Muscle layer of colon (tissue), 2 donors: ENCODE measurements around the gene NHLRC3.

ENCODE experiments used
- H3K27ac ChIP-seq: one replicate; pipeline ENCODE4 v1.7.0; 2013; ENCODE audit warnings: low read depth, mild to moderate bottlenecking, low read length, moderate library complexity
- H3K27me3 ChIP-seq, 2 donors: one replicate each; pipeline ENCODE4 v1.7.0; 2013; ENCODE audit warnings: low read length in 2 of 2, mild to moderate bottlenecking in 2 of 2; ENCODE audit not compliant: insufficient read depth in 2 of 2, control insufficient read depth in 1 of 2
- H3K36me3 ChIP-seq: one replicate; pipeline ENCODE4 v1.7.0; 2013; ENCODE audit warnings: mild to moderate bottlenecking, low read length; ENCODE audit not compliant: insufficient read depth
- H3K4me1 ChIP-seq: one replicate; pipeline ENCODE4 v1.7.0; 2013; ENCODE audit warnings: mild to moderate bottlenecking, low read length; ENCODE audit not compliant: insufficient read depth
- H3K4me3 ChIP-seq, 2 donors: one replicate each; pipeline ENCODE4 v1.7.0; 2013; ENCODE audit warnings: low read length in 2 of 2, low read depth in 1 of 2, mild to moderate bottlenecking in 1 of 2, moderate library complexity in 1 of 2
- H3K9ac ChIP-seq: one replicate; pipeline ENCODE4 v1.7.0; 2013; ENCODE audit warnings: low read length
- H3K9me3 ChIP-seq: one replicate; pipeline ENCODE4 v1.7.0; 2013; ENCODE audit warnings: mild to moderate bottlenecking, low read length
- donor health status: abdominal sarcoma.
- donor health status: Adenocarcinoma of cecum.

The NHLRC3 gene

GRCh38 chr13:39023761-39024160 is 14.5 kb upstream of the NHLRC3 start:
- Histone ChIP-seq H3K27me3 (no peaks in the 10 kb centered on the region), H3K4me3 (no peak overlapping the region), H3K27ac (no peak overlapping the region), H3K4me1 (no peaks in the 10 kb centered on the region), H3K9me3 (no peaks in the 10 kb centered on the region), H3K36me3 (peaks cover 54% of the 10 kb centered on the region), H3K9ac (no peak overlapping the region)

DNA sequence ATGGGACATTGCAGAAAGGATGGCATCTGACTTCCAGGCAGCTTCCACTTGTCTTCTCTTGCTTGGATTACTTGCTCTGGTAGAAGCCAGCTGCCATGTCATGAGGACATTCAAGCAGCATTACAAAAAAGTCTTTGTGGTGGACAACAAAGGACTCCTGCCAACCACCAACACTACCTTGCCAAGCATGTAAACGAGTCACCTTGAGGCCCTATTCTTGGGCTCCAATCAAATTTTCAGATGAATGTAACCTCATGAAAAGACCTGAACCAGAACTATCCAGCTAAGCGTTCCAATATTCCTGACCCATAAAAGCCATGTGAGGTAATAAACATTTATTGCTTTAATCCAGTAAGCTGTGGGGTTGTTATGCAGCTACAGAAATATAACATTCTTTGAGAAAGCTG is 12.8 kb upstream of the NHLRC3 start:
- Histone ChIP-seq H3K27ac (no peak overlapping the region), H3K4me1 (no peaks in the 10 kb centered on the region), H3K27me3 (no peaks in the 10 kb centered on the region), H3K4me3 (no peak overlapping the region), H3K9ac (no peak overlapping the region), H3K36me3 (peaks cover 55% of the 10 kb centered on the region), H3K9me3 (no peaks in the 10 kb centered on the region)

GRCh38 chr13:39032150-39032549 is 6.1 kb upstream of the NHLRC3 start:
- Histone ChIP-seq H3K27ac (no peak overlapping the region), H3K9ac (no peak overlapping the region), H3K36me3 (peaks cover 11% of the 10 kb centered on the region), H3K4me3 (no peak overlapping the region), H3K27me3 (no peaks in the 10 kb centered on the region), H3K4me1 (peaks cover 23% of the 10 kb centered on the region), H3K9me3 (no peaks in the 10 kb centered on the region)

- Histone ChIP-seq H3K27me3 (no peaks in the 10 kb centered on the region), H3K4me3 (no peak overlapping the region), H3K9me3 (no peaks in the 10 kb centered on the region), H3K9ac (no peak overlapping the region), H3K4me1 (peaks cover 24% of the 10 kb centered on the region), H3K27ac (no peak overlapping the region), H3K36me3 (no peaks in the 10 kb centered on the region)
Observed at GRCh38 chr13:39034085-39034484, 4.2 kb upstream of the NHLRC3 start.

DNA sequence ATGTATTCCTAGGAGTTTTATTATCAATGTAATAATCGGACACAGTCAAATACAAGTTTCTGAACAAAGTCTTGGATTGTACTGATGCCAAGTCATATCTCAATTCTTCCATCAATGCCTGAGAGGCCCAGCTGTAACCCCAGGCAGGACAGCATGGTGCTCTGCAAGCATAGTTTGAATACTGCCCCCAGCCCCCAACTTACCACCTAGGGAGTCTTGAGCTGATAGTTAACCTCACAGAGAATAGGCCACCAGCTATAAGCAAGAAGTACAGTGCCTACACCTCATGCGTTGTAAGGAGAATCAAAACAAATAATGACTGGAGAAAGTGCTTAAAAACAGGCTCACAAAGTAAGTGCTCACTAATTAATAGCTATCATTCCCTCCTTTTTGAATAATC is 3.1 kb upstream of the NHLRC3 start:
- no peaks in the 10 kb centered on the region for H3K9me3 ChIP-seq
- no peaks in the 10 kb centered on the region for H3K36me3 ChIP-seq
- peaks cover 29% of the 10 kb centered on the region for H3K4me1 ChIP-seq
- no peaks in the 10 kb centered on the region for H3K27me3 ChIP-seq
- peak overlapping the region in 1 of 2 donors; percentile 28 for H3K4me3 ChIP-seq
- no peak overlapping the region for H3K27ac ChIP-seq
- no peak overlapping the region for H3K9ac ChIP-seq

DNA sequence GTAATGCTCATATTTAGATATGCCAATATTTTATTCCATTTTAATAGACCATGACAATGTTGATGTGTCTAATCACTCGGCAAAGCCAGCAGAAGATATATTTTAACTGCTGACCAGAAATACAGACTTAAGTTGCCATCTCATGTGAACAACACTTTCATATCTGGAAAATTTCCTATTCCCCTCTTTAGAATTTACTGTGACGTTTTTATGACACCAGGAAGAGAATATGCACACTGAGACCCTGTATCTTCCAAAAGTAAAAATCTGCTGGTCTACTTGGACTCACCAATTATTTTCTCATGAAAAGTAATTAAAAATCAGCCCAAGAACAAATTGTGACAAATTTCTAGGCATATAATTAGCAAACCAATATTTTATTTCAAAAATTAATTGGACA is 2.5 kb upstream of the NHLRC3 start:
- no peak overlapping the region for H3K27ac ChIP-seq
- no peaks in the 10 kb centered on the region for H3K9me3 ChIP-seq
- H3K36me3 ChIP-seq, result no peaks in the 10 kb centered on the region
- H3K27me3 ChIP-seq, result no peaks in the 10 kb centered on the region
- peak overlapping the region in 1 of 2 donors; percentile 99 for H3K4me3 ChIP-seq
- H3K4me1 ChIP-seq, result peaks cover 33% of the 10 kb centered on the region
- no peak overlapping the region for H3K9ac ChIP-seq

GRCh38 chr13:39036212-39036611 is 2.0 kb upstream of the NHLRC3 start:
- H3K27me3 ChIP-seq, result no peaks in the 10 kb centered on the region
- peak overlapping the region; percentile 95 to 99 for H3K4me3 ChIP-seq
- H3K36me3 ChIP-seq, result no peaks in the 10 kb centered on the region
- H3K27ac ChIP-seq, result no peak overlapping the region
- H3K9me3 ChIP-seq, result no peaks in the 10 kb centered on the region
- H3K9ac ChIP-seq, result peak overlapping the region; percentile 84
- H3K4me1 ChIP-seq, result peaks cover 33% of the 10 kb centered on the region

- H3K4me3 ChIP-seq, result peak overlapping the region; percentile 95 to 99
- peaks cover 33% of the 10 kb centered on the region for H3K4me1 ChIP-seq
- H3K36me3 ChIP-seq, result no peaks in the 10 kb centered on the region
- peak overlapping the region; percentile 84 for H3K9ac ChIP-seq
- peak overlapping the region; percentile 81 for H3K27ac ChIP-seq
- no peaks in the 10 kb centered on the region for H3K27me3 ChIP-seq
- no peaks in the 10 kb centered on the region for H3K9me3 ChIP-seq
Observed at GRCh38 chr13:39037410-39037879, 811 bp upstream of the NHLRC3 start.

DNA sequence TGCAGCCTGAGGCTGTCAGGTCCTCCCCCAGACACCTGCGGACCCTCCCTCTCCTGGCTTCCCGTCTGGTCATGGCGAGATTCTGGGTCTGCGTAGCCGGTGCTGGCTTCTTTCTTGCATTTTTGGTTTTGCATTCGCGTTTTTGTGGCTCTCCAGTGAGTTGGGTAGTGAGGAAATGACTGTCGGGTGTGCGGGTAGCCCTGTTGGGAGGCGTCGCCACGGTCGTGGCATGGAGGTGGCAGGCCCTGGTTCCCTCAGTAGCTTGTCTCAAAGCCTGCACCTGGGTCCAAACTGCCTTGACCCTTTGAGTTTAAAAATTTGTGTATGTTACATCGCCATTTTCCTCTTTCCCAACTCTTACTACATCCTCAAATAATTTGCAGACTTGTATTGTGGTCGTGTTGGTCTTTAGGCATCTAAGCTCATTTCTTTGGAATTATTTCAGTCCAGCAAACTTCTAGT is 344 bp downstream of the NHLRC3 start:
- no peaks in the 10 kb centered on the region for H3K27me3 ChIP-seq
- peak overlapping the region; percentile 84 for H3K9ac ChIP-seq
- no peaks in the 10 kb centered on the region for H3K36me3 ChIP-seq
- no peaks in the 10 kb centered on the region for H3K9me3 ChIP-seq
- peak overlapping the region; percentile 81 for H3K27ac ChIP-seq
- peak overlapping the region; percentile 95 to 99 for H3K4me3 ChIP-seq
- H3K4me1 ChIP-seq, result peaks cover 33% of the 10 kb centered on the region

DNA sequence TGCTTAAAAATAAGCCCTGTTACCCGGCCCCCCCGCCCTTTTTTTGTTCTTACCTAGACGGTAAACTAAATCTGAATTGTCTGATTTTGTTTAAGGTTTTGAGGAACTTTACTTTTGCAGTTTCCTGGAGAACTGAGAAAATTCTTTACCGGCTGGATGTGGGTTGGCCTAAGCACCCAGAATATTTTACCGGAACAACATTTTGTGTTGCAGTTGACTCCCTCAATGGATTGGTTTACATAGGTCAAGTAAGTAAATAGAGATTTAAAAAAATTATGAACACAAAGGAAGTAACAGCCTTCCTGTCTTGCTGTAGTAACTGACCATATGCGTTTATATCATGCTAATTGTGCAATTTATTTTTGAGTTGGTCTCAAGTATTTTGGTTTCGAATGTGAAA is 785 bp downstream of the NHLRC3 start:
- Histone ChIP-seq H3K9me3 (no peaks in the 10 kb centered on the region), H3K27ac (no peak overlapping the region), H3K36me3 (peaks cover 1% of the 10 kb centered on the region), H3K4me1 (peaks cover 33% of the 10 kb centered on the region), H3K9ac (no peak overlapping the region), H3K4me3 (peak overlapping the region in 1 of 2 donors; percentile 99), H3K27me3 (no peaks in the 10 kb centered on the region)

- Histone ChIP-seq H3K9ac (no peak overlapping the region), H3K27ac (no peak overlapping the region), H3K4me3 (no peak overlapping the region)
Observed at GRCh38 chr13:39040206-39040605, 1.9 kb downstream of the NHLRC3 start.

GRCh38 chr13:39044536-39044935 is 6.3 kb downstream of the NHLRC3 start:
- Histone ChIP-seq H3K9me3 (no peaks in the 10 kb centered on the region), H3K4me3 (no peak overlapping the region), H3K36me3 (peaks cover 7% of the 10 kb centered on the region), H3K9ac (no peak overlapping the region), H3K4me1 (peaks cover 5% of the 10 kb centered on the region), H3K27ac (no peak overlapping the region), H3K27me3 (no peaks in the 10 kb centered on the region)

More at GRCh38 chr13:39040206-39040605, 1.9 kb downstream of the NHLRC3 start:
- peaks cover 7% of the 10 kb centered on the region for H3K36me3 ChIP-seq
- H3K4me1 ChIP-seq, result peaks cover 25% of the 10 kb centered on the region
- H3K27me3 ChIP-seq, result no peaks in the 10 kb centered on the region
- H3K9me3 ChIP-seq, result no peaks in the 10 kb centered on the region
